Colonic mucosa (tissue), 4 donors: ENCODE results near the gene FCER1G. TPM values are rescaled to one million over a fixed set of nuclear protein-coding genes. Genes with fewer than 3 reads are reported as not detected.

Experiments used
- DNase-seq: peaks from one replicate; pipeline ENCODE4 v3.0.0-alpha.2; 2020
- H3K27ac ChIP-seq: fragments of 200-600 bp; one replicate; pipeline ENCODE4 v1.8.0; 2021
- H3K27me3 ChIP-seq: fragments of 200-600 bp; one replicate; pipeline ENCODE4 v1.8.0; 2021
- H3K36me3 ChIP-seq: fragments of 200-600 bp; one replicate; pipeline ENCODE4 v1.8.0; 2021
- H3K4me1 ChIP-seq: fragments of 200-600 bp; one replicate; pipeline ENCODE4 v1.8.0; 2021; ENCODE audit warnings: mild to moderate bottlenecking
- H3K4me3 ChIP-seq: fragments of 200-600 bp; one replicate; pipeline ENCODE4 v1.8.0; 2021
- H3K9ac ChIP-seq, 2 donors: one replicate each; pipeline ENCODE4 v1.7.0; 2013; ENCODE audit warnings: control low read depth in 2 of 2, low read depth in 2 of 2, low read length in 2 of 2
- H3K9me3 ChIP-seq: fragments of 200-600 bp; one replicate; pipeline ENCODE4 v1.8.0; 2021
- intact Hi-C: fragments of 100-400 bp; cut with DNase I; formaldehyde crosslinking; loops from one replicate; pipeline ENCODE4 v1.14.1; 2022
- total RNA-seq, 2 donors: library from RNA; stranded (reverse); fragmentation: NEBNext Ultra II Directional in 1 of 2; extraction: Animal tissue kit (Norgen Biotek cat#: 25700) in 1 of 2; gene quantifications; one replicate each; pipeline ENCODE4 v1.2.1, GENCODE V29; 2021
- TF ChIP-seq, protein P1 (sequence below): fragments of 200-600 bp; IDR thresholded peaks from one replicate; pipeline ENCODE4 v1.8.0; 2022; ENCODE audit warnings: antibody characterized with exemption, mild to moderate bottlenecking
- donor health status: healthy.
- donor health status: DM: no; HTN: no; CAD: no.
- donor health status: DM: no; HTN: no; CAD: no.

FCER1G gene
- total RNA-seq, 2 donors from 2014 or later, result 6.6 to 16.0 TPM

- Histone ChIP-seq H3K27me3 (no peaks in the 10 kb centered on the region), H3K4me1 (no peaks in the 10 kb centered on the region), H3K27ac (no peak overlapping the region), H3K4me3 (no peak overlapping the region), H3K9me3 (no peaks in the 10 kb centered on the region), H3K9ac (no peak overlapping the region), H3K36me3 (no peaks in the 10 kb centered on the region)
- intact Hi-C loops, result loop anchor here (10.0 kb wide), 2 partner anchors 111 to 191 kb away; partner anchors contain the start of gene MPZ
- TF ChIP-seq, protein P1, sequence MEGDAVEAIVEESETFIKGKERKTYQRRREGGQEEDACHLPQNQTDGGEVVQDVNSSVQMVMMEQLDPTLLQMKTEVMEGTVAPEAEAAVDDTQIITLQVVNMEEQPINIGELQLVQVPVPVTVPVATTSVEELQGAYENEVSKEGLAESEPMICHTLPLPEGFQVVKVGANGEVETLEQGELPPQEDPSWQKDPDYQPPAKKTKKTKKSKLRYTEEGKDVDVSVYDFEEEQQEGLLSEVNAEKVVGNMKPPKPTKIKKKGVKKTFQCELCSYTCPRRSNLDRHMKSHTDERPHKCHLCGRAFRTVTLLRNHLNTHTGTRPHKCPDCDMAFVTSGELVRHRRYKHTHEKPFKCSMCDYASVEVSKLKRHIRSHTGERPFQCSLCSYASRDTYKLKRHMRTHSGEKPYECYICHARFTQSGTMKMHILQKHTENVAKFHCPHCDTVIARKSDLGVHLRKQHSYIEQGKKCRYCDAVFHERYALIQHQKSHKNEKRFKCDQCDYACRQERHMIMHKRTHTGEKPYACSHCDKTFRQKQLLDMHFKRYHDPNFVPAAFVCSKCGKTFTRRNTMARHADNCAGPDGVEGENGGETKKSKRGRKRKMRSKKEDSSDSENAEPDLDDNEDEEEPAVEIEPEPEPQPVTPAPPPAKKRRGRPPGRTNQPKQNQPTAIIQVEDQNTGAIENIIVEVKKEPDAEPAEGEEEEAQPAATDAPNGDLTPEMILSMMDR, result no peak
- no peak for DNase-seq
Observed at GRCh38 chr1:161193561-161194235, 21.4 kb upstream of the FCER1G start.

DNA sequence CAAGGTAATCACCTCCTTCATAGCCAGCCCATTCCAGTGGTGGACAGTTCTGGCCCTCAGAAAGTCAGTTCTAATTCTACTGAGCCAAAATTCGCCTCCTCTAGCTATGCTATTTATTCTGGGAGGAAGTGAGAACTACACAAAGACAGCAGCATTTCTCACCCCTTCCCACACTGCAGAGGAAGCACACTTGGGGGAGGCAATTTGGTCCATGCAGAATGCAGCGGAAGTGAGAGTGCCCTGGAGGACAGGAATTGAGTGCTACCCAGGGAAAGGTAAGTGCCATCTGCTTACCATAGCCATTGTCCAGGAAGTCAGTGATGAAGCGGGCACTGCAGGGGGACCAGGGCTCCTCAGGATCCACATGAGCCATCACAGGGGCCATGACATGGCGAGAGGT is 19.9 kb upstream of the FCER1G start:
- no peaks in the 10 kb centered on the region for H3K27me3 ChIP-seq
- no peaks in the 10 kb centered on the region for H3K36me3 ChIP-seq
- no peaks in the 10 kb centered on the region for H3K9me3 ChIP-seq
- H3K27ac ChIP-seq, result no peak overlapping the region
- H3K4me1 ChIP-seq, result no peaks in the 10 kb centered on the region
- TF ChIP-seq, protein P1, result no peak
- H3K4me3 ChIP-seq, result no peak overlapping the region
- peak overlapping the region in 1 of 2 donors; percentile 31 for H3K9ac ChIP-seq
- intact Hi-C loops, result loop anchor here (10.0 kb wide), 2 partner anchors 110 to 190 kb away; partner anchors contain the start of gene MPZ
- DNase-seq, result no peak

GRCh38 chr1:161196111-161196510 is 19.0 kb upstream of the FCER1G start:
- peak overlapping the region in 1 of 2 donors; percentile 3 for H3K9ac ChIP-seq
- DNase-seq, result no peak
- H3K36me3 ChIP-seq, result no peaks in the 10 kb centered on the region
- no peaks in the 10 kb centered on the region for H3K9me3 ChIP-seq
- no peak overlapping the region for H3K27ac ChIP-seq
- intact Hi-C loops, result loop anchor here (10.0 kb wide), 2 partner anchors 109 to 189 kb away; partner anchors contain the start of gene MPZ
- H3K27me3 ChIP-seq, result no peaks in the 10 kb centered on the region
- no peaks in the 10 kb centered on the region for H3K4me1 ChIP-seq
- no peak overlapping the region for H3K4me3 ChIP-seq
- TF ChIP-seq, protein P1, result no peak

- H3K4me1 ChIP-seq, result no peaks in the 10 kb centered on the region
- peak overlapping the region; percentile 23 for H3K27ac ChIP-seq
- H3K27me3 ChIP-seq, result no peaks in the 10 kb centered on the region
- peak overlapping the region; percentile 24 for H3K4me3 ChIP-seq
- DNase-seq, result no peak
- no peaks in the 10 kb centered on the region for H3K9me3 ChIP-seq
- intact Hi-C loops, result loop anchor here (10.0 kb wide), 2 partner anchors 108 to 188 kb away; partner anchors contain the start of gene MPZ
- peak overlapping the region; percentile 37 to 59 for H3K9ac ChIP-seq
- TF ChIP-seq, protein P1, result no peak
- no peaks in the 10 kb centered on the region for H3K36me3 ChIP-seq
Observed at GRCh38 chr1:161196521-161197451, 18.3 kb upstream of the FCER1G start.

- intact Hi-C loops, result loop anchor here (10.0 kb wide), 2 partner anchors 107 to 187 kb away; partner anchors contain the start of gene MPZ
- H3K9ac ChIP-seq, result peak overlapping the region; percentile 40 to 59
- no peak for DNase-seq
- H3K4me3 ChIP-seq, result peak overlapping the region; percentile 24
- TF ChIP-seq, protein P1, result no peak
- no peaks in the 10 kb centered on the region for H3K27me3 ChIP-seq
- H3K36me3 ChIP-seq, result no peaks in the 10 kb centered on the region
- H3K4me1 ChIP-seq, result no peaks in the 10 kb centered on the region
- H3K9me3 ChIP-seq, result no peaks in the 10 kb centered on the region
- peak overlapping the region; percentile 23 for H3K27ac ChIP-seq
Observed at GRCh38 chr1:161197560-161198193, 17.4 kb upstream of the FCER1G start.
